GM10248 (cell line): ENCODE measurements around the gene RFNG.

Experiments
- CTCF ChIA-PET: fragments of 300-600 bp; sonication (Branson Sonifier 250); formaldehyde crosslinking; extraction: SDS; loops from one replicate; lab custom pipeline; 2021; ENCODE audit warnings: antibody characterized with exemption; lab: Yijun Ruan, JAX
- POLR2A ChIA-PET: fragments of 350-650 bp; sonication (Branson Sonifier 250); formaldehyde crosslinking; extraction: SDS; loops from one replicate; lab custom pipeline; 2020; ENCODE audit warnings: antibody characterized with exemption; lab: Yijun Ruan, JAX
- DNase-seq: peaks from one replicate; pipeline ENCODE4 v3.0.0; 2012; ENCODE audit errors: extremely low spot score
- TF ChIP-seq, protein P1 (sequence below): IDR thresholded peaks from 2 replicates; pipeline ENCODE4 v1.5.1; 2012; ENCODE audit warnings: mild to moderate bottlenecking, low read depth; ENCODE audit errors: extremely low read depth, missing control alignments, control extremely low read depth

Gene RFNG

DNA sequence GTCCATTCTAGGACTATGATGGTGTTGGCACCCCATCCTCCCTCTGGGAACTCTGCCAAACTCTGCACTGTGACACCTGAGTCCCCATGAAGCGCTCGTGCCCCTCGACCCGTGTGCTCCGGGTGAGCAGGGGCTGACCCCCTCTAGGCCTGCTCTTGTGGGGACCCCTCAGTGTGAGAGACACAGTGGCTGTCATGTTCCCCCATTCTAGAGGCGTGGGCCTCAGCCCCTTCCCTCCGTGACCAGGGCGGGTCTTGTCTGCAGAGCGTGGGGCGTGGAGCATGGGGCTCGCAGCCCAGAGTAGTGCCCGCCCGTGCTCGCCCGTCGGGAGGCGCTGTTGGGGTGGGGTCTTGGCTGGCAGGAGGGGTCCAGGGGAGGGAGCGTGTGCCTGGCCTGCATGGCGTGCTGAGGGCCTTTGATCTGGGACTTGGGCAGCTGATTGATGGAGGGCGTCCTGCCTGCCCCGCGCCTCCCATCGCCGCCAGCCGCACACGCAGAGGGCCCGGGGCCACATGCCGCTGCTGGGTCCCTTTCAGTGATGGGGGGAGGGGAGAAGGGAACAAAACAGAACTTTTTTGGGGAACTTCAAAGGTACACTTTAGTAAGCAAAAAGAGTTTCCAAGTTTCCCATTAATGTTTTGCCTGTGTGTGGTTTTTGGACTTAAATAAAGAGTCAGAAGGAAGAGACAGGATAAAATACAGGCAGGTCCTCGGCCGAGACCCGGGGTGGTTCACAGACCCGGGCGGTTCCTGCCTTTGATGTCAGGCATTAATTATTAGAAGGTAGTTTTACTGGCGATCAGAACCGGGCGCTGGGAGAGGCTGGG lies 51.4 kb downstream of the RFNG start:
- DNase-seq: no peak
- ChIA-PET POLR2A (no interaction called here), CTCF (no interaction called here)
- TF ChIP-seq, protein P1, sequence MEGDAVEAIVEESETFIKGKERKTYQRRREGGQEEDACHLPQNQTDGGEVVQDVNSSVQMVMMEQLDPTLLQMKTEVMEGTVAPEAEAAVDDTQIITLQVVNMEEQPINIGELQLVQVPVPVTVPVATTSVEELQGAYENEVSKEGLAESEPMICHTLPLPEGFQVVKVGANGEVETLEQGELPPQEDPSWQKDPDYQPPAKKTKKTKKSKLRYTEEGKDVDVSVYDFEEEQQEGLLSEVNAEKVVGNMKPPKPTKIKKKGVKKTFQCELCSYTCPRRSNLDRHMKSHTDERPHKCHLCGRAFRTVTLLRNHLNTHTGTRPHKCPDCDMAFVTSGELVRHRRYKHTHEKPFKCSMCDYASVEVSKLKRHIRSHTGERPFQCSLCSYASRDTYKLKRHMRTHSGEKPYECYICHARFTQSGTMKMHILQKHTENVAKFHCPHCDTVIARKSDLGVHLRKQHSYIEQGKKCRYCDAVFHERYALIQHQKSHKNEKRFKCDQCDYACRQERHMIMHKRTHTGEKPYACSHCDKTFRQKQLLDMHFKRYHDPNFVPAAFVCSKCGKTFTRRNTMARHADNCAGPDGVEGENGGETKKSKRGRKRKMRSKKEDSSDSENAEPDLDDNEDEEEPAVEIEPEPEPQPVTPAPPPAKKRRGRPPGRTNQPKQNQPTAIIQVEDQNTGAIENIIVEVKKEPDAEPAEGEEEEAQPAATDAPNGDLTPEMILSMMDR: no peak

GRCh38 chr17:81999587-81999975 lies 52.0 kb downstream of the RFNG start:
- DNase-seq: no peak
- ChIA-PET POLR2A (no interaction called here), CTCF (interaction anchor here (1.0 to 1.1 kb wide), 2 partner anchors 21 to 40 kb away, joined by 4 read pairs; no protein-coding TSS in a partner anchor)
- TF ChIP-seq, protein P1: no peak

GRCh38 chr17:81998691-81999438 lies 52.7 kb downstream of the RFNG start:
- no peak for DNase-seq
- TF ChIP-seq, protein P1: no peak
- CTCF ChIA-PET: interaction anchor here (1.0 to 1.1 kb wide), 2 partner anchors 21 to 39 kb away, joined by 4 read pairs; no protein-coding TSS in a partner anchor
- POLR2A ChIA-PET: no interaction called here

- TF ChIP-seq, protein P1: no peak
- DNase-seq: no peak
- ChIA-PET POLR2A (no interaction called here), CTCF (interaction anchor here (1.1 kb wide), 1 partner anchor 22 kb away, joined by 4 read pairs; no protein-coding TSS in a partner anchor)
Observed at GRCh38 chr17:81998212-81998611, 53.4 kb downstream of the RFNG start.
